ENCODE results near the gene NCOR2.
A peak's percentile ranks its signal among the peaks of the same experiment; 100 is the strongest.

NCOR2 gene

DNA sequence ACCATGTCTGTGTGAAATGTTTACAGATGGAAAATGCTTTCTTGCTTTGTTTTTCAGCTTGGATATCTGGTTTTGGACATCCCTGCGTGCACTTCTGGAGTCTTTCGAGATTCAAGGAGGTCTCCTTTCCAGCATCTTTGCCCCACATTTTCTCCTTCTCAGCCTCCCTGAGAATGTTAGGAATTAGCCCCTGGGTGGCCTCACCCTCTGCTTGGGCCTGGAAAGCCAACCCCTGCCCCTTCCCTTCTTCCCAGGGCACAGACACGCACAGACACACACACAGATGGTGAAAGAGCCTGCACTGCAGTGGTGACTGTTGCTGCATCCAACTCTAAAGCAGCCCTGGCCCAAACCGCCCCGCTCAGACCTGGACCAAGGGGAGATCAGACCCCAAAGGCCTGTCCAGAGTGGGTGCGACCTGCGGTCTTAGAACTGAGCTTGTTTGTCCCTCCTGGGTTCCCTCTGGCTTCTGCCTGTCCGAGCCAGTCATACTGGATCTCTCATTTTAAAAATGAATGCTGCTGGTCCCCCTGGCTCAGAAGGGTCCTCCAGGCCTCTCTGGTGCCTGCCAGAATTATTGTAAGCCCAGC is 8.7 kb upstream of the NCOR2 start:
- DNase-seq (ENCODE audit: low read depth) = no peak

DNA sequence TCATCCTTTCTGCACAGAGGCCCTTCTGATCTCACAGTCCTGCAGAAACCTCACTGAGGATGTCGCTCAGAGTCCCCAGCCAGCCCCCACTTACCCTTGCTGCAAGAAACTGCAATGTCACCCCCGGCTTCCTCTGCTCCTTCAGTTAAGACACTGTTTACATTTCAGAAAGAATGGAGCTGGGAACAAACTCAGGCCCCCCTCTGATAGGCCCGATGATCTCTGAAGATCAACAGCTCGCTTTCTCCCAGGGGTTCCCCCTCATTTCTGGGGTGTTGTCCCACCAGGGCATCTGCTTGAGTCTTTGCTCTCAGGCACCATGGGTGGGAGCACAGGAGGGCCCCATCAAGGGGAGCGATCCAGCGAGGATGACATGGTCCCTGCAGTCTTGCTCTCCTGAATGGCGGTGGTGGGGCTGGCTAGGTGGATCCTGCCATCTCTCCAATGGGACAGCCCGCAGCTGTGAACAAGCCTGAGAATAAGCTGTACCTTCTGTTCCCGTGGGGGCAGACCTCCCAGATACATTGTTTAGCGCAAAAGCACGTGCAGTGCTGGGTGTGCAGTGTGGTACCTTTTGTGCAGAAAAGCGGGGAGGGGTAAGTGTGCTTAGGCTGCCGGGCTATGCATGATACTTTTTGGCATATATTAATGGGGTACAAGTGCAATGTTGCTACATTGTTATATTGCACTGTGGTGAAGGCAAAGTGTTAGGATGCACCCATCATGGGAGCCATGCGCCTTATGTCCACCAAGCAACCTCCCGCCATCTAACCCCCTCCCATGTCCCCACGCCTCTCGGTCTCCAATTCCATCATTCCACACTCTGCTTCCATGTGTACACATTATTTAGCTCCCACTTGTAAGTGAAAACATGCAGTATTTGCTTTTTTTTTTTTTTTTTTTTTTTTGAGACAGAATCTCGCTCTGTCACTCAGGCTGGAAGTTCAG is 6.7 kb upstream of the NCOR2 start:
- DNase-seq (ENCODE audit: low read depth) = no peak

DNA sequence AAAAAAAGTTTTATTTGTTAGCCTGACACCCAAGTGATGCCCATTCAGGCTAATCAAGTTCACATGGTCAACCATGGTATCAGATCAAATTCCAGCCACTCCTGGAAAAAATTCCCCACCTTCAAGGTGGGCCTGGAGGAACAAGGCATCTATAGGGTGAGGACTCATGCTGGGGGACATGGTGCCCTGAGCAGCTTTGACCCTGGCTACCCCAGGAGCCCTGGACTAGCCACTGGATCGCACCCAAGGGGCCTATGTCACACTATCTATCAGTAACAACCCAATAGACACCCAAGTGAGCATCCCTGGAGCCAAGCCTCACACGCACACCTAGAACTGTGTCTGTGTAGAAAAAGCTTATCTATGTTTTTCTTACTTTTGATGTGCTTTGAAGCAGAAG is 4.1 kb upstream of the NCOR2 start:
- DNase-seq (ENCODE audit: low read depth) = no peak

DNA sequence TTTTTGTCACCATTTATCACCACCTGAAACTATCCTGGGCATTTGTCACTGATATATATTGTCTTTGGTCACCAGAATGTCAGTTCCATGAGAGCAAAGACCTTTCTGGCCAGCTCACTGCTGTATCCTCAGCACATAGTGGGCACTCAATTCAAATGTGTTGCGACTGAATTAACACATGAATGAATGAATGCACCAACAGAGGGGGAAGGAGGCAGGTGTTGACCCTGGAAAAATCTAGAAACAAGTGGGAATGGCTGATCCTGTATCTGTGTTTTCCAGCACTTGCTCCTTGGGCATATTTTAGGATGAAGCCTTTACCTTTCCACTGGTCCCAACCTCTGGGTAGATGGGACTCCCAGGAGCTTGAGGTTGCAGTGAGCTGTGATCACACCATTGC is 3.4 kb upstream of the NCOR2 start:
- no peak for DNase-seq (ENCODE audit: low read depth)

DNA sequence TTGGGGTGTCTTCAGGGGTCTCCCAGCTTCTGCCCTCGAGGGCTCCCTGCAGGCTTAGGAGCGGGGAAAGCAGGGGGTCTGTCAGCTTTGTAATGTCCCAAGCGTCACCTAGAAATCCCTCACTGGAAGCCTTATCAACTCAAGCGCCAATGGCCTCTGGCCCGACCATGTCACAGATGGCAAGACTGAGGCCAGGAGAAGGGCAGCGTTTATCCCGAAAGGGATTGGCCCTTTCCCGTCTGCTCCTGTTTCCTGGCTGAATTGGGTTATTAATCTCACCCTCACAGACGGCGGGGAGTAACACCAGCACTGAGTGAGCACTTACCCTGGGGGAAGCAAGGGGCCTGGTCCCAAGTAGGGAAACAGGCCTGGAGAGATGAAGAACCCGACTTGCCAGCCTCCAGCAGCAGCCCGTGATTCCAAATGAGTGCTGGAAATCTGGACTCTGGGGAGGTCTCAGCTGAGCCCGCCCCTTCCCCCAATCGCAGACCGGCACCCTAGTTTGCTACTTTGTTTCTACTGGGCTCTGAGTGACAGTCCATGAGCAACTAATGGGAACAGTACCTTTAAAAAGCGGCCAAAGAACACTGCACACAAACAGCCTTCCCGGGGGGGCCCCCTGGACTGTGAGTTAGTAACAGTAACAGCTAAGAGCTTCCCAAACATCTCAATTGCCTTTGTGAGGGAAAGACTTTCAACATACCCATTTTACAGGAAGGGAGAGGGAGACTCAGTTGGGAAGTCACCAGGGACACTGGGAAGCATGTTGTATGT is 2.1 kb upstream of the NCOR2 start:
- no peak for DNase-seq (ENCODE audit: low read depth)

DNA sequence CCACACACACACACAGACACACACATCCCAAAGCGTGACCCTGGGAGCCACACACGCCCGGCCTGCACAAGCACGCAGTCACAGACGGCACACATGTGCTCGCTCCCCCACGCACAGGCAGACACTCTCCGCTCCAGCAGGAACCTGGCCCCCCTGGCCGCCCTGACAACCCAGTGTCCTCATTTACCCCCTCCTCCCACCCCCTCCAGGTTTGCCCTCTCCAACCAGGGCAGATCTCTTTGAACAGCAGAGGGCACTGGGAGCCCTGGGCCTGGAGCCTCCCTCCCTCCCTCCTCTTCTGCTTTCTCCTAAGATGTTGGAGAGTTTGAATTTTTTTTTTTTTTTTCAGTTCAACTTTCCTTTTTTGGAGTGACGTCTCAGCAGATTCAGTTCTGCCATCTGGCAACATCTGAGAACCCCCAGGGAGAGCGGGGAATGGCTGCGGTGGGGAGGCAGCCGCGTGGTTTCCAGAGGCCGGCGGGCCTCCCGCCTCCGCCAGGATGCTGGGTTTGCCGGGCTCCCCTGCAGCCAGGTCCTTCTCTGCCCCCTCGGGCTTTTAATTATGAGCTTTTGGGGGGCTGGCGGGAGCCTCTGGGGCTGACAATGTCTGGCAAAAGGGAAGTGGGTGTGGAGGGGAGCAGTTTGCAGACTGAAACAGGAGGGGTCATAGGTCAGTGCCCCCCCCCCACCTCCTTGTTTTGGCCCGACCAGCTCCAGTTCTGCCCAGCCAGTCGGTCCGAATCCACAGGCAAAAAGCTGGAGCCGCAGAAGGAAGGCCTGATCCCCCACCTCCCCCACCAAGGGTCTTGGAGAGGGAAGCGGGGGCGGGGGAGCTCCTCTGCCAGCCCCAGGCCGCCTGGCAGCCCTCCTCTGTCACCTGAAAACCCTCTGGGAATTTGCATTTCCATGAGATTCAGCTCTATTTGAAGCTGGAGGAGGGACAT is 1.3 kb upstream of the NCOR2 start:
- DNase-seq (ENCODE audit: low read depth) = no peak

DNA sequence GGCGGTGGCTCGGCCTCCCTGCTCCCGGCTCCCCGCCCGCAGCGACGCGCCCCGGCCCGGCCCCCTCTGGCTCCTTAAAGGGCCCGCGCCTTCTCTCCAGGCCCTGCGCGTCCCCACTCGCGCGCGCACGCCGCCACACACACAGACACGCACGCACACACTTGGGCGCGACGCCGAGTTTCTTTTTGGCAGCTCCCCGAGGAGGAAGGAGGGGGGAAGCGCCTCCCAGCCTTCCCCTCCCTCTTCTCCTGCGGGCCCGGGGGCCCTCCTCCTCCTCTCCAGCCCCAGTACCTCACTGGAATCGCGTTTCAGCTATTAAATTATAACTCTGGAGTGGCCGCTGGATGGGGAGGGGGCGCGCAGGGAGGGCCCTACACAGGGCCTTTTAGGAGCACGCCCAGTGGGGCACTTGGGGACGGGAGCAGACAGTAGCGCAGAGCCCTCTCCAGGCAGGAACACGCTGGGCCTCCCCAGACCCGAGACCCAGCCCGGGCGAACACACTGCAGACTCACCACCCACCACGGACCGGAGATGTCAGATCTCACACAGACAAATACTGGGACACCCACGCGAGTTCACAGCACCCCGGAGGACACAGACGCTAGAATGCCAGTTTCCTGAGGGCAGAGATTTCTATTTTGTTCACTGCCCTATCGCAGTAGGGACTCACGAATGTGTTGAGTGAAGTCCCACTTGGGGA is 411 bp upstream of the NCOR2 start:
- peak; percentile 57 for DNase-seq (ENCODE audit: low read depth)

DNA sequence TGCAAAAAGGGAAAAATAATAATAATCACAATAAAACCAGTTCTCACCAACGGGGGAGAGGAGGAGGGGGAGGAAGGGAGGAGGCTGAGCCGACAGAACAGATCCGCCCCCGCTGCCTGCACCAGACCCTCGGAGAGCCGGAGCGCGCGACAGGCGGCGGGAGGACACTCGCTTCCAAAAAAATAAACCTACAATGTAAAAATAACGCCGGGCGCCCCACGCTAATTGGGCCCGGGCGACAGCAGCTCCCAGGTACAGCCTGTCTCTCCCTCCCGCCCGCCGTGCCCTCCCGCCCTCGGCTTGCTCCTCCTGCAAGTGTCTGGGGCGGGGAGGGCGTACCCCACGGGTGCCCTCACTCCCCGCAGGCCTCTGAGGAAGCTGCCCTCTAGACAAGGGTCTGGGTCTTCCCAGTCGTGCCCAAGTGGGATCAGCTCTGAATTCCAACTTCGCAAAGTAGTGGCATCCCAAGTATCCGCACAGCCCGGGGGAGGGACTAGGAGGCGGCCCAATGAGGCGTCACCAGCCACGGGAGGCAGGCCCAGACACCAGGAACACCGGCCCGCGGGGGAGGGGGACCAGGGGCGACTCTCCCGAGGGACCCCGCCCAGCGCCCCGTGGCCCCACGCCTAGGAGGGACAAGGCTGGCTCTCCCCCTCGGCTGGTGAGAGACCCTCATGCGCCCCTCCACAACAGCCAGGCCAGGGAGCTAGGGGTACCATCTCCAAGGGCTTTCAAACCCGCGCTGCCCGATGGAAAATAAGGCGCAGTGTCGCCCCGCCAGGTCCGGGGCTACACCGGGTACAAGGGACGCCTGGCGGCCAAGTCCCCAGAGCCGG is 1.0 kb downstream of the NCOR2 start:
- DNase-seq (ENCODE audit: low read depth) = no peak

DNA sequence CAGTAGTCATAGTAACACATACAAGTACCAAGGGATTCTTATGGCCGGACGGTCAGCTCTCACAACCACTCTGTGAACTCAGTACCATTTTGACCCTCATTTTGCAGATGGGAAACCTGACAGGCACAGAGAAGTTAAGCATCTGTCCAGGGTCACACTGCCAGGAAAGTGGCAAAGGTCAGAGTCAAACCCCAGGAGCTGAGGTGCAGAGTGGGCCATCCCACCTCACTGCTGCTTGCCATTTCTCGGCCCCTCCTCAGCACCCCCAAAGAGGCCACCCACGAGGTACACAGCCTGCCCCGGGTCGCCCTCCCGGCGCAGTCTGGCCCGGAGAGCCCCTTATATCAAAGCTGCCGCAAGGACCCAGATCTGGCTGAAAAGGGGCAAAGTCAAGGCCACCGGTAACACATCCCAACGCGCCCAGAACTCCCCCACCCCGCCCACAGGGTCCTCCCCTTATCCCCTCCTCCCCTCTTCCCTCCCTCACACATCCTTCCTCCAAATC is 1.7 kb downstream of the NCOR2 start:
- no peak for DNase-seq (ENCODE audit: low read depth)

DNA sequence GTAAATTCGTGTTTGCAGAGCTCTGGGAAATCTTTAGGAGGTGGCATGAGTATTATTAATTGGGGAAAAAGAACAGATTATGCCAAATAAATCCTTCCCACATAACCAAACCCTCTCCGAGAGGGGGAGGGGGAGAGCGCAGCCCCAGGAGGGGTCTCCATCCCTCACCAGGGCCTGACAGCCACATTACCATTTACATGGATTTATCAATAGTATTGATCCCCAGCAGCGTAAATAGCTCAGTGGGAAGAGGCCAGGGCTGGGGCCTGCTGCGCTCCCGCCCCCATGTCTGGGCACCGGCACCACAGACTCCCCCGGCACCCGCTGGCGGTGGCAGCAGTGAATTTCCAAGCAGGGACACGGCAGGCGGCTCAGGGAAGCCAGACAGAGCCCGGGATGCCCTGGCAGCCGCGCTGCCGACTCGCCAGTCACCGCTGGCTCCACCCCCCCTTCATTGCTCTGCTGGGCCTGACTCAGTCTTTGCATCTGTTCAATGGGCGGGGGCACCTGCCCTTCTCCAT is 2.4 kb downstream of the NCOR2 start:
- no peak for DNase-seq (ENCODE audit: low read depth)

DNA sequence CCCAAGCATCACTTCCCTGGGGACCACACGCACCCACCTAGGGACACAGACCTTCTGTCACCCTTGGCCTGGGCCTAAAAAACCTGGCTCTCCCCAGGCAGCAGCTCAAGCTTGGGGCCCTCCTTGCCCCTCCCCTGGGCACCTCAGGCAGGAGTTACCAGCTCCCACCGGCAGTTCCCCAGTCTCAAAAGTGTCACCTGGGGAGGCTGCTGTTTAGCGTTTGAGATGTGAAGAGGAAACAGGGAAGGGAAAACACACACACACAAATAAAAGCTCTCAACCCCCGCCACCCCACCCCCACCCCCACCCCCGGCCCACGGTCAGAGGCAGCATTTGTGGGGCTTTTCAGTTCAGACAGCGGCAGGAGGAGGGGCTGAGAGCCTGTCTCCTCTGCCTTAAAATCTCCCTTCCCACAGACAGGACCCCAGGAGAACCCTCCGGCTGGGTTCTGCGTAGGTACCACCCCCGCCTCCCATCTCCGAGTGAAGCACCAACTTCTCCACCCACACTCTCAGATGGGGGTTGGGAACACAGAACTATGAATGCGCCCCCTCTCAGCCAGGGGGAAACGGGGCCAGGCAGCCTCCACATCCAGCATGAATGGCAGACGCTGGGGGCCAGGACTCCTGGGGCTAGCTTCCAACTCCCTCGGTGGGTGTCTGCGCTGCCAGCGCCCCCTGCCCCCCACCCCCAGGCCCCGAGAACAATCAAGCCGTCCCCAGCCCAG is 3.0 kb downstream of the NCOR2 start:
- no peak for DNase-seq (ENCODE audit: low read depth)

DNA sequence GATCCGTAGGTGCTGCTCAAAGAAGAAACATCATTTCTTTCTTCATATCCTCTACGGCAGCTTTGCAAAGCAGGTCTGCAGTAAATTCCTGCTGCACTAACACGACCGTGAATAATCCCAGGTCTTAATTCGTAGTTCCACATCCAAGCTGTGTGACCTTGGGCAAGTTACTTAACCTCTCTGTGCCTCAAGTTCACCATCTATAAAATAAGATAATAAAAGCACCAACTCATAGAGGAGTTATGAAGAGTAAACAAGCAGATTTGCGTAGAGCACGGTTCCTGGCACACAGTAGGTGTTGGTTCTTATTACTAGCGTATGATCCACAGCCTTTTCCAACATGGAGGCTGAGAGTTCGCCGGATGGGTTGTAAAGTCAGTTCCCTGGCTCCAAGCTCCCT is 3.6 kb downstream of the NCOR2 start:
- DNase-seq (ENCODE audit: low read depth) = no peak

DNA sequence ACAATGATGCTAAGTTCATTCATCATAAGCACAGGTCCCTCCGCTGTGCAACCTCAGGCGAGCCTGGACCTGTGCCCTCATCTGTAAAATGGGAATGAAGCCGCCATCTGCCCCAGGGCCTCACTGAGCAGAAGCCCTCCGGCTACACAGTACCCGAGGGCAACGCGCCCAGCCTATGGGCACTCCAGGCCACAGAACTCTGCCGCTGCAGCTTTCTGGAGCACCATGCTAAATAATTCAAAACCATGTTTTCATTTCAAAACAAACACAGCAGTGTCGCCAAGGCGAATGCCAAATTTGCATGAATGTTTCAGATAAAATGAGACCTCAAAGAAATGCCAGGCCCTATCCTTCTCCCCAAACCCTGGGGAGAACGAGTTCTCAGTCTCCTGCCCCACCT is 4.0 kb downstream of the NCOR2 start:
- DNase-seq (ENCODE audit: low read depth) = no peak

DNA sequence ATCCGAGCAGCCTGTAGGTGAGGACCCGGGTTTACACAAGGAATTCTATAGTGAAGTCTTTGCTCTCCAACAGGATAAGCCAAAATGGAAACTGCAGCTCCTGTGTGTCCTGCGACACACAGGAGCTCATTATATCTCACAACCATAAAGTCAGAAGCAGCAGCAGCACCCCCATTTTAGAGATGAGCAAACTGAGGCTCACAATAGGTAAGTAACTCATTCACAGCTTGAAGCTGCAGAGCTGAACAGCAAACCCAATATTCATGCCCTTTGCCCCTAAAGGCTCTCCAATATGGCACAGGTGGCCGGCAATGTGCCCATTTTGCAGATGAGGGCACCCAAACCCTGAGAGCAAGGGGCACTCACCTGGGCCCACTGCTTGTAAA is 4.6 kb downstream of the NCOR2 start:
- DNase-seq (ENCODE audit: low read depth) = no peak

DNA sequence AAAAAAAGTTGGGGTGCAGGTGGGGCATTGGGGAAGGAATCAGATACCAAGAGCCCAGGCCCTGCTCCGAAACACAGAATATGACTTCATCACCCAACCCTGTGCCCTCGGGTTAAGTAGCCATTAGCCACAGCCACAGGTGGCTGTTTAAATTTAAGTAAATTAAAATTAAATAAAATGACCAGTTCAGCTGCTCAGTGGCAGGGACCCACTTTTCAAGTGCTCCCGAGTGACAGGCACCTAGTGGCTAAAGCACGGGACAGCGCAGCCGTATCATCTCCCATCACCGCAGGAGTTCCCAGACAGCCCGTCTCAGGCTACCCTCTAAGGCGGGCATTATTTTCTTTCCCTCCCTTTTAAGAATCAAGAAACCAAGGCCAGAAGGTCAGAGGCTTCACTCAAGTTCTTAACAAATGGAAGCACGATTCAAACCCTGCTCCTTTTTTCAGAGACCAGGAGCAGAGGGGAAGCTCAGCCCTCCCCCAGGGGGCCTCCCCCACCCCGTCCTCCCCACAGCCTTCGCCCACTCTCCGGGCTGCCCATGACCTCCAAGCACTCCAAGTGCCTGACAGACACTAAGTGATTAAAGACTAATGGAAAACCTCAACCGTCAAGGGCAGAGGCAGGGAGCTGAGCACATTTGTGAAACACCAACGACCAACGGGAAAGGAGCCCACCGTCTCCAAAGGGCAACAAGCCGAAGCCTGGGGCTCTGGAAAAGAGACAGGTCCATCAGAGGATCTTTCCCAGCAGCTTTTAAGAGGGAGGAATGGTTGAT is 5.2 kb downstream of the NCOR2 start:
- no peak for DNase-seq (ENCODE audit: low read depth)

DNA sequence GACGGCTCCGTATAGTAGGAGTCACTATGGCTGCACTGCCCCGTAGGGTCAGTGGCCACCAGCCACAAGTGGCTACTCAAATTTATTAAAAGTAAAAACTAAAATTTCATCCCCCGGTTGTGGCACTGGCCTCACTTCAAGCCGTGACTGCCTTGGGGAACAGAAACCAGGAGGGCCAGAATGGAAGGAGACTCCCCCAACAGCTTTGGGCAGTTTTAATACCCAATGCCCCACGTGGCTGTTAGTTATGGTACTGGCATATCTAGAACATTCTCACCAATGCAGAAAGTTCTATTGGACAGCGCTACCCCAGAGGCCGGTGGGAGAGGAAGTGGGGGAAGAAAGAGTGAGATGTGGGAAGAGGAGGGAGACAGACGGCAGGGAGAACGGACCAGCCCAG is 6.2 kb downstream of the NCOR2 start:
- DNase-seq (ENCODE audit: low read depth) = no peak

DNA sequence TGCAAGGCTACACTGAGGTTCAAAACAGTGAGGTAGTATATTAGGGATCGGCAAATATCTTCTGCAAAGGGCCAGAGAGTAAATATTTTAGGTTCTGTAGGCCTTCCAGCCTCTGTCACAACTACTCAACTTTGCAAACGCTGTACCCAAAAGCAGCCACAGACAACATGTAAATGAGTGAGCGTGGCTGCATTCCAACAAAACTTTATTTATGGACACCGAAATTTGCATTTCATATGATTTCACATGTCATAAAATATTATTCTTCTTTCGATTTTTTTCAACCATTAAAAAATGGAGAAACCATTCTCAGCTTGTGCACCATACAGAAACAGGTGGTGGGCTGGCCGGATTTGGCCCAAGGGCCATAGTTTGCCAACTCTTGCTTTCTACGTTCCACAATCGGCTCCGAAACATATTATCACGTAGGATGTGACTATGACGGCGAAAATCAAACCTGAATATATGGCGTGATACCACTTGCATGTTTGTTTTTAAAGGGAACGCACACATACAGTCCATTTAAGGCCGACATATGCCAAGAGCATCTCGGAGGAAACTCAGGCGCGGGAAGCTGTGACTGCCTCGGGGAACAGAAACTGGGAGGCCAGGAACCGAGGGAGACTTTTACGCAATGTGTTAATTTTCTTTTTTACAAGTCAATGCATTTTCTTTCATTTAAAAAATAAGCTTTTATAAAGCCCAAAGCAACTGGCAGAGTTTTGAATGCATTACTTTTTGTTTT is 7.1 kb downstream of the NCOR2 start:
- no peak for DNase-seq (ENCODE audit: low read depth)
